MM.1S (cell line): ENCODE measurements around the gene SFMBT1.

Source experiments
- DNase-seq: peaks from one replicate; pipeline ENCODE4 v3.0.0-alpha.2; 2015
- H2AFZ ChIP-seq: fragments of 300-600 bp; sonication (generic); 2 replicates; pipeline ENCODE4 v1.6.0; 2016; ENCODE audit warnings: antibody characterized with exemption, low read length
- H3F3A ChIP-seq: fragments of 300-600 bp; sonication (generic); 2 replicates; pipeline ENCODE4 v1.6.1; 2016; ENCODE audit warnings: mild to moderate bottlenecking, antibody characterized with exemption, low read length, moderate library complexity, mixed read lengths; ENCODE audit not compliant: insufficient read depth
- H3K27ac ChIP-seq: fragments of 300-600 bp; sonication (generic); 2 replicates; pipeline ENCODE4 v1.5.1; 2016; ENCODE audit warnings: mild to moderate bottlenecking, low read length
- H3K27me3 ChIP-seq: fragments of 300-600 bp; sonication (generic); replicated peaks from 2 replicates; pipeline ENCODE4 v1.6.0; 2016; ENCODE audit warnings: low read length; ENCODE audit not compliant: insufficient read depth
- H3K36me3 ChIP-seq: fragments of 300-600 bp; sonication (generic); replicated peaks from 2 replicates; pipeline ENCODE4 v1.6.1; 2016; ENCODE audit warnings: mild to moderate bottlenecking, low read length, mixed read lengths; ENCODE audit not compliant: insufficient read depth
- H3K4me1 ChIP-seq: fragments of 300-600 bp; sonication (generic); 2 replicates; pipeline ENCODE4 v1.6.1; 2016; ENCODE audit warnings: low read length, mixed read lengths
- H3K4me2 ChIP-seq: fragments of 300-600 bp; sonication (generic); 2 replicates; pipeline ENCODE4 v1.6.0; 2016; ENCODE audit warnings: low read depth, low read length
- H3K4me3 ChIP-seq: fragments of 300-600 bp; sonication (generic); 2 replicates; pipeline ENCODE4 v1.5.1; 2016; ENCODE audit warnings: low read length, mixed read lengths
- H3K79me2 ChIP-seq: fragments of 300-600 bp; sonication (generic); 2 replicates; pipeline ENCODE4 v1.6.1; 2016; ENCODE audit warnings: mixed run types, low read length, mixed read lengths
- H3K9ac ChIP-seq: fragments of 300-600 bp; sonication (generic); 2 replicates; pipeline ENCODE4 v1.6.1; 2016; ENCODE audit warnings: low read length, mixed read lengths
- H3K9me2 ChIP-seq: fragments of 300-600 bp; sonication (generic); replicated peaks from 2 replicates; pipeline ENCODE4 v1.6.1; 2016; ENCODE audit warnings: mild to moderate bottlenecking, low read length, mixed read lengths; ENCODE audit not compliant: insufficient read depth
- H3K9me3 ChIP-seq: fragments of 300-600 bp; sonication (generic); replicated peaks from 2 replicates; pipeline ENCODE4 v1.6.1; 2016; ENCODE audit warnings: mild to moderate bottlenecking, low read length, mixed read lengths; ENCODE audit not compliant: insufficient read depth
- H4K20me1 ChIP-seq: fragments of 300-600 bp; sonication (generic); 2 replicates; pipeline ENCODE4 v1.6.1; 2016; ENCODE audit warnings: mild to moderate bottlenecking, low read length, moderate library complexity, mixed read lengths; ENCODE audit not compliant: insufficient read depth
- CTCF ChIP-seq: fragments of 300-600 bp; sonication (generic); IDR thresholded peaks from 2 replicates; pipeline ENCODE4 v1.5.1; 2016; ENCODE audit warnings: antibody characterized with exemption, low read length, mixed read lengths
- EZH2 ChIP-seq: fragments of 300-600 bp; sonication (generic); optimal IDR thresholded peaks from 2 replicates; pipeline ENCODE3; 2017; ENCODE audit warnings: low read depth, mild to moderate bottlenecking, antibody characterized with exemption, low read length, mixed read lengths
- EZH2phosphoT487 ChIP-seq: fragments of 300-600 bp; sonication (generic); IDR thresholded peaks from 2 replicates; pipeline ENCODE4 v1.6.1; 2018; ENCODE audit warnings: antibody characterized with exemption, low read length

Gene SFMBT1

GRCh38 chr3:52971895-52972294 lies 74.0 kb downstream of the SFMBT1 start:
- H3K79me2 ChIP-seq, result peaks cover 51% of the 10 kb centered on the region
- H3K9ac ChIP-seq, result no peak overlapping the region
- no peak for DNase-seq
- H3K27ac ChIP-seq, result no peak overlapping the region
- no peaks in the 10 kb centered on the region for H3K27me3 ChIP-seq
- H4K20me1 ChIP-seq, result no peaks in the 10 kb centered on the region
- H3K36me3 ChIP-seq, result no peaks in the 10 kb centered on the region
- TF ChIP-seq EZH2phosphoT487, result no peak
- TF ChIP-seq CTCF, result no peak
- no peak for TF ChIP-seq EZH2
- no peak overlapping the region for H3K4me2 ChIP-seq
- no peaks in the 10 kb centered on the region for H3K9me3 ChIP-seq
- H3K9me2 ChIP-seq, result no peaks in the 10 kb centered on the region
- peaks cover 11% of the 10 kb centered on the region for H3K4me1 ChIP-seq
- H2AFZ ChIP-seq, result no peak overlapping the region
- H3K4me3 ChIP-seq, result no peak overlapping the region
- H3F3A ChIP-seq, result no peaks in the 10 kb centered on the region

DNA sequence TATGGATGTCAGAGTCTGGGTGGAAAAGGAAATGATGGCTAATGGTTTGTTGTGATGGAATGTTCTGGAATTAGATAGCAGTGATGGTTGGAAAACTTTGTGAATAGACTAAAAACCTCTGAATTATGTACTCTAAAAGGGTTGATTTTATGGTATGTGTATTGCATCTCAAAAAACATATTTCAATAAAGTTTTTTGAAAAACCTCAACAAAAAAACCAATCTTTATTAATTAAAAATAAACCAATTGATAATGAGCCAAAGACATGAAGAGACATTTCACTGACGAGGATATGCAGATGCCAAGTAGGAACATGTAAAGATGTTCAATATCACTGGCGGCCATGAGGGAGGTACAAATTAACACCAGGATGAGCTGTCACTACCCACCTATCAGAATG lies 78.5 kb downstream of the SFMBT1 start:
- Histone ChIP-seq H3K9me3 (no peaks in the 10 kb centered on the region), H3F3A (no peaks in the 10 kb centered on the region), H4K20me1 (no peaks in the 10 kb centered on the region), H3K9ac (no peak overlapping the region), H3K27ac (no peak overlapping the region), H3K4me2 (no peak overlapping the region), H3K79me2 (peaks cover 19% of the 10 kb centered on the region; the same call in 1 of the 2 replicates), H3K36me3 (no peaks in the 10 kb centered on the region), H2AFZ (no peak overlapping the region), H3K4me3 (no peak overlapping the region), H3K27me3 (no peaks in the 10 kb centered on the region), H3K4me1 (no peaks in the 10 kb centered on the region), H3K9me2 (no peaks in the 10 kb centered on the region)
- no peak for TF ChIP-seq CTCF
- TF ChIP-seq EZH2phosphoT487, result no peak
- TF ChIP-seq EZH2, result no peak
- DNase-seq, result no peak

DNA sequence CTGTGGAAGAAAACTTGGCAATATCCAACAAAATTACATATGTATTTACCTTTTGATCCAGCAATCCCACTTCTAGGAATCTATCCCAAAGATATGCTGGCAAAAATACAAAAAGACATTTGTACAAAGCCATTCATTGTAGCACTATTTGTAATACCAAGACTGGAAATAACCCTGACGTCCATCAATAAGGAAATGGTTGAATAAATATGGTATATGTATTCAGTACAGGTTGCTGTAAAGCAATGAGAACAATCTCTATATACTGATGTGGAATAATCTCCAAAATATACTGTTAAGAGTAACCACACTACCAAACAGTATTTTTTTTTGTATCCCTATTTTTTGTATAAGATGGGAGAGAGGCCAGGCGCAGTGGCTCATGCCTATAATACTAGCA lies 83.7 kb downstream of the SFMBT1 start:
- H3K9me2 ChIP-seq, result no peaks in the 10 kb centered on the region
- no peaks in the 10 kb centered on the region for H3K27me3 ChIP-seq
- no peaks in the 10 kb centered on the region for H3K36me3 ChIP-seq
- no peak overlapping the region for H3K4me3 ChIP-seq
- no peak for TF ChIP-seq CTCF
- TF ChIP-seq EZH2phosphoT487, result no peak
- TF ChIP-seq EZH2, result no peak
- no peak overlapping the region for H3K4me2 ChIP-seq
- no peak for DNase-seq
- peaks cover 9% of the 10 kb centered on the region for H3K79me2 ChIP-seq
- no peak overlapping the region for H3K27ac ChIP-seq
- no peaks in the 10 kb centered on the region for H4K20me1 ChIP-seq
- no peak overlapping the region for H2AFZ ChIP-seq
- H3F3A ChIP-seq, result no peaks in the 10 kb centered on the region
- H3K4me1 ChIP-seq, result no peaks in the 10 kb centered on the region
- no peak overlapping the region for H3K9ac ChIP-seq
- no peaks in the 10 kb centered on the region for H3K9me3 ChIP-seq
